Measurements from ENCODE around the gene CAMK2A. TPM values are rescaled to one million over a fixed set of nuclear protein-coding genes. Genes with fewer than 3 reads are reported as not detected.
A peak's percentile ranks its signal among the peaks of the same experiment; 100 is the strongest.

CAMK2A gene
- total RNA-seq, 6 experiments from 2014 or later, result 0.09 to 0.64 (median 0.18) TPM

DNA sequence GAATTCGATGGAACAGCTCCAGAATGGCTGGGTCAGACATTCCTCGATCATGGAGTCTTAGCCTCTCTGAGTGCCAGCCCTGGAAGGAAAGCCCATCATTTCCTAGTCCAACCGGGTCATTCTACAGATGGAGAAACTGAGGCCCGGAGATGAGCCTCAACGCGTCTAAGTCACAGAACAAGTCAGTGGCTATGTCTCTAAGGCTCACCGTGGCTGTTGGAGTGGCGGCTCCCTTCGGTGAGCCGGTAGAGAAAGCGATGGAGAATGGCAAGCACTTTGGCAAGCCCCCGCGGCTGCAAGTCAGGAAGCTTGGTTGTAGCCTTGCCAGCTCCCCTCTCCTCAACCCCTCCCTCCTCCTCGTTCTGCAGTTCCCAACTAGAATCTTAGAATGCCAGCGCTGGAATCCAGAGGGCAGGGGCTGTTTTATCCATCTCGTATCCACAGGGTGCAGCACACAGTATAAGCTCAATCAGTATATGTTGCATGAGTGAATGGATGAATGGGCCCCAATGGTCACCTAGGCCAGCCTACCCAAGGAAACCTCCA lies 13.6 kb upstream of the CAMK2A start:
- H3K36me3 Mint-ChIP-seq (ENCODE audit: low read depth), result no peaks in the 10 kb centered on the region
- H3K27ac Mint-ChIP-seq, result 0 out of 2 replicates have a peak overlapping the region, but pooled peaks have one; percentile 15
- peaks cover 68% of the 10 kb centered on the region for H3K4me1 Mint-ChIP-seq (ENCODE audit: low read depth)
- H3K27me3 Mint-ChIP-seq (ENCODE audit: insufficient read depth), result no peaks in the 10 kb centered on the region
- DNase-seq, result peak; percentile 35
- H3K4me3 Mint-ChIP-seq, result no peak overlapping the region
- no peak for TF ChIP-seq CTCF (IDR thresholded peaks at IDR 0.05)
- no peaks in the 10 kb centered on the region for H3K9me3 Mint-ChIP-seq

DNA sequence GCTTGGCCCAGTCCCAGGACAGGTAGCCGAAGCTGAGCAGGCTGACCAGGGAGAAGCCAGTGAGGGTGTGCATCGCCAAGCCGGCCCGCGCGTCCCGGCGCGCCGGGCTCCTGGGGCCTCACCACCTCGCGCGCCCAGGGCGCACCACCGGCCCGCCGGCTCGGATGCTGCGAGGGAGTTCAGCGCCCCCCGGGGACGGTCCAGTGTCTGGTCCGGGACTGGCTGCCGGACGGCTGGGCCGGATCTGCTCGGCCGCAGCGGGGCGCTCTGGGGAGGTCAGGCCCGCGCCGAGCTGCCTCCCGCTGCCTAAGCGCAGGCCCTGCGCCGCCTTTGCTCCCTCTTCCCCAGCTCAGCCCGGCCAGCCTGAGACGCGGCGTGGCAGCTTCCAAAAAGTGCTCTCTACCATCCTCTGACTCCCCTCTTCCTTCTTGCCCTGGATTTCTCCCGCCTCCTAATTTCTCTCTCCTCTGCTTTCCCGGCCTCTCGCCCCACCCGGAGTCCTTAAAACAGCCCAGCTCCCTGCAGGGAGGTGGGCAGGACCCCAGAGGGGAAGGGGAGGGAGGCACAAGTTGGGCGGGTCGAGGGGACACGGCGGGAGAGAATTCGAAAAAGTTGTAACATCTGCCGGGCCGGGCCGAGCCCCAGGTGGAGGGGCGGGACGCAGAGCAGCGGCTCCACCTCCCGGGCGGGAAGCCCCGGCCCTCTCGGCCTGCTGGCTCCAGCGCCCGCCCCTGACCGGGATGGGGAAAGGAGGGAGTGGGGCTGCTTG lies 12.9 kb upstream of the CAMK2A start, which contains the start of gene ARSI:
TSS of gene ARSI (minus strand) at position 605 of the 769 bp plus-strand sequence. CDS start at position 73, 532 bp downstream.
- DNase-seq, result no peak
- Mint-ChIP-seq H3K4me3 (peak within 1 kb of the TSS; percentile 81), H3K27ac (peak within 1 kb of the TSS; percentile 96), H3K4me1 (ENCODE audit: low read depth) (peaks cover 68% of the 10 kb centered on the region), H3K36me3 (ENCODE audit: low read depth) (no peaks in the 10 kb centered on the region), H3K9me3 (no peaks in the 10 kb centered on the region), H3K27me3 (ENCODE audit: insufficient read depth) (no peaks in the 10 kb centered on the region)
- TF ChIP-seq CTCF (IDR thresholded peaks at IDR 0.05), result peak; percentile 69

GRCh38 chr5:150301901-150302300 lies 12.3 kb upstream of the CAMK2A start:
- Mint-ChIP-seq H3K9me3 (no peaks in the 10 kb centered on the region), H3K4me3 (peak overlapping the region; percentile 79), H3K36me3 (ENCODE audit: low read depth) (no peaks in the 10 kb centered on the region), H3K4me1 (ENCODE audit: low read depth) (peaks cover 68% of the 10 kb centered on the region), H3K27ac (peak overlapping the region; percentile 96; the same call in 1 of the 2 replicates), H3K27me3 (ENCODE audit: insufficient read depth) (no peaks in the 10 kb centered on the region)
- no peak for DNase-seq
- no peak for TF ChIP-seq CTCF (IDR thresholded peaks at IDR 0.05)

- Mint-ChIP-seq H3K9me3 (no peaks in the 10 kb centered on the region), H3K36me3 (ENCODE audit: low read depth) (no peaks in the 10 kb centered on the region), H3K4me1 (ENCODE audit: low read depth) (peaks cover 69% of the 10 kb centered on the region), H3K27ac (peak overlapping the region; percentile 96), H3K27me3 (ENCODE audit: insufficient read depth) (no peaks in the 10 kb centered on the region), H3K4me3 (peak overlapping the region; percentile 79)
- DNase-seq, result no peak
- TF ChIP-seq CTCF (IDR thresholded peaks at IDR 0.05), result no peak
These were observed 11.6 kb upstream of the CAMK2A start for GRCh38 chr5:150301170-150301505.

DNA sequence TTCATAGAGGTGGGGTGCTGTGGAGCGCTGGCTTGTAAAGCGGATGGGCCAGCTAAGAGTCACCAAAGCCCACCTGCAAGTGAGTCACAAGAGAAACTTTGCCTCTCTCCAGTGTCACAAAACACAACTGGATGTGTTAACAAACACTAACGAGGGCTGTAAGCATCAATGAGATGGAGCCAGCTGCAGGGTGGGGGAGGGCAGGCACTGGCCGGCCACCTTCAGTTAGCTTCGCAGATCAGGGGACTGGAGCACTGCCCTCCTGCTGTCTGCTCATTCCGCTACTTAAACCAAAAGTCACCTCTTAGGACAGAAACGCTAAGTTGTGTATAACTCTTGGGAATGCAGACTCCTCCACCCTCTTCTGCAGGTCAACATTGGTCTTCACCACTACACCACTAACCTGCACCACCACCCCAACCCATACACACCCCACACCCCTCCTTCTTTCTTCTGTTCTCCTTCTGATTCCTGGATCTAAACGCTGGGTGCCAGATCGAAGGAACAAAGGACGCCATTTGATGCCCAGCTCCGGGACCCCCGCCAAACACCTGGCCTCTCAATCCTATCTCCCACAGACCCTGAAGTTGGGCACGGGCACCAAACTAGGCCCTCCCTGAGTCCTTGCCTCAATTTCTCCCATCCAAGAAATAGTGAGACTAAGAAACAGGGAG lies 11.1 kb upstream of the CAMK2A start:
- Mint-ChIP-seq H3K9me3 (no peaks in the 10 kb centered on the region), H3K27ac (peak overlapping the region; percentile 96), H3K4me1 (ENCODE audit: low read depth) (peaks cover 69% of the 10 kb centered on the region), H3K4me3 (peak overlapping the region; percentile 79), H3K27me3 (ENCODE audit: insufficient read depth) (no peaks in the 10 kb centered on the region), H3K36me3 (ENCODE audit: low read depth) (no peaks in the 10 kb centered on the region)
- TF ChIP-seq CTCF (IDR thresholded peaks at IDR 0.05), result no peak
- no peak for DNase-seq

All from HFFc6 (cell line).